ENCODE data around the gene ALDH9A1.

DNA sequence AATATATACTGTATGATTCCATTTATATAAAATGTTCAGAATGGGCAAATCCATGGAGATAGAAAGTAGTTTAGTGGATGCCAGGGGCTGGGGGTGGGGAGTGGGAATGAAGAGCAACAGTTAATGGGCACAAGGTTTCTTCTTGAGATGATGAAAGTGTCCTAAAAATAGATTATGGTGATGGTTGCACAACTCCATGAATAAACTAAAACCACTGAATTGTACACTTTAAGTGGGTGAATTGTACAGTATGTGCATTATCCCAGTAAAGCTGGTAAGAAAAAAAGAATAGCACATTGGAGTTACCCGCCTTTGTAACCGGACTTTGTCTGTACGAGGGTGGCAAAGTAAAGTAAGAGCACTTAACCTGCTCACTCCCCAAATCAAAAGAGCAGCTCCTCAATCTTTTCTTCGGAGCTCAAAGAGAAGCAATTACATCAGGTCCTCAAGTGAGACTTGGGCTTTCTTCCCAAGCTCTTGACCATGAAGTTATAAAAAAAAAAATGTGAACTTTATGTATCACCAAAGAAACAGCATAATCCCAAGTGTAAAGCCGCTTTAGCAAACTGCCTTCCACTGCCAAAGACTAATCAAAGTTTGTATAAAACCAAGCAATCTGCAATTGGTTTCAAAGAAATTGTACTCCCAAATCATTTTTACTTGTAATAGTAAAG lies 32.1 kb downstream of the ALDH9A1 start:
- no peak for TF ChIP-seq EZH2 (IDR thresholded peaks at IDR 0.05; ENCODE audit: borderline replicate concordance, low read depth, low read length, severe bottlenecking)
- no peak for TF ChIP-seq POLR2AphosphoS5 (IDR thresholded peaks at IDR 0.05; ENCODE audit: insufficient read depth, low read depth, low read length)
- TF ChIP-seq, protein P1, sequence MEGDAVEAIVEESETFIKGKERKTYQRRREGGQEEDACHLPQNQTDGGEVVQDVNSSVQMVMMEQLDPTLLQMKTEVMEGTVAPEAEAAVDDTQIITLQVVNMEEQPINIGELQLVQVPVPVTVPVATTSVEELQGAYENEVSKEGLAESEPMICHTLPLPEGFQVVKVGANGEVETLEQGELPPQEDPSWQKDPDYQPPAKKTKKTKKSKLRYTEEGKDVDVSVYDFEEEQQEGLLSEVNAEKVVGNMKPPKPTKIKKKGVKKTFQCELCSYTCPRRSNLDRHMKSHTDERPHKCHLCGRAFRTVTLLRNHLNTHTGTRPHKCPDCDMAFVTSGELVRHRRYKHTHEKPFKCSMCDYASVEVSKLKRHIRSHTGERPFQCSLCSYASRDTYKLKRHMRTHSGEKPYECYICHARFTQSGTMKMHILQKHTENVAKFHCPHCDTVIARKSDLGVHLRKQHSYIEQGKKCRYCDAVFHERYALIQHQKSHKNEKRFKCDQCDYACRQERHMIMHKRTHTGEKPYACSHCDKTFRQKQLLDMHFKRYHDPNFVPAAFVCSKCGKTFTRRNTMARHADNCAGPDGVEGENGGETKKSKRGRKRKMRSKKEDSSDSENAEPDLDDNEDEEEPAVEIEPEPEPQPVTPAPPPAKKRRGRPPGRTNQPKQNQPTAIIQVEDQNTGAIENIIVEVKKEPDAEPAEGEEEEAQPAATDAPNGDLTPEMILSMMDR (IDR thresholded peaks at IDR 0.05; ENCODE audit: extremely low read depth in 1 of 2, insufficient read depth in 1 of 2, low read depth in 1 of 2, low read length in 2 of 2), result no peak
- no peak for TF ChIP-seq JUN (IDR thresholded peaks at IDR 0.05; ENCODE audit: borderline replicate concordance, insufficient read depth, insufficient read length, low read depth)
- TF ChIP-seq, protein P2, sequence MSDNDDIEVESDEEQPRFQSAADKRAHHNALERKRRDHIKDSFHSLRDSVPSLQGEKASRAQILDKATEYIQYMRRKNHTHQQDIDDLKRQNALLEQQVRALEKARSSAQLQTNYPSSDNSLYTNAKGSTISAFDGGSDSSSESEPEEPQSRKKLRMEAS (IDR thresholded peaks at IDR 0.05; ENCODE audit: insufficient read depth, insufficient read length), result no peak
- TF ChIP-seq POLR2A (IDR thresholded peaks at IDR 0.05; ENCODE audit: low read depth, low read length), result no peak
- no peak for TF ChIP-seq MYC (IDR thresholded peaks at IDR 0.05; ENCODE audit: low read depth, low read length)

Measured in endothelial cell of umbilical vein (primary cell).